Kidney (tissue), 22 donors: ENCODE measurements around the gene RPS6KL1. TPM values are rescaled to one million over a fixed set of nuclear protein-coding genes. Genes with fewer than 3 reads are reported as not detected.

Source experiments
- DNase-seq, 5 donors: peaks; one replicate each; pipeline ENCODE4 v3.0.0-alpha.2; 2013 to 2020
- FAIRE-seq: peaks from 2 replicates; lab custom pipeline; 2012; peaks lifted over from hg19 to GRCh38; lab: Jason Lieb, UNC
- H3K27ac ChIP-seq, 2 donors: one replicate each; pipeline ENCODE4 v1.7.0; 2013; ENCODE audit warnings: low read depth in 2 of 2, low read length in 2 of 2, inconsistent platforms in 1 of 2
- H3K27me3 ChIP-seq: one replicate; pipeline ENCODE4 v1.7.1; 2013; ENCODE audit warnings: low read length, inconsistent platforms; ENCODE audit not compliant: control insufficient read depth, insufficient read depth
- H3K36me3 ChIP-seq, 3 donors: one replicate each; pipeline versions ENCODE4 v1.7.0 to v1.7.1; 2013; ENCODE audit warnings: low read length in 3 of 3, control low read depth in 1 of 3, inconsistent platforms in 1 of 3; ENCODE audit not compliant: insufficient read depth in 3 of 3, control insufficient read depth in 2 of 3
- H3K4me1 ChIP-seq, 3 donors: one replicate each; pipeline versions ENCODE4 v1.7.0 to v1.7.1; 2013; ENCODE audit warnings: low read length in 3 of 3, inconsistent platforms in 1 of 3, low read depth in 1 of 3; ENCODE audit not compliant: control insufficient read depth in 2 of 3, insufficient read depth in 2 of 3
- H3K4me3 ChIP-seq, 3 donors: one replicate each; pipeline versions ENCODE4 v1.7.0 to v1.8.1; 2013; ENCODE audit warnings: low read length in 3 of 3, control low read depth in 1 of 3, inconsistent platforms in 1 of 3
- H3K9ac ChIP-seq, 3 donors: one replicate each; pipeline versions ENCODE4 v1.7.0 to v1.7.1; 2013; ENCODE audit warnings: low read length in 3 of 3, control low read depth in 1 of 3, inconsistent platforms in 1 of 3
- H3K9me3 ChIP-seq, 3 donors: one replicate each; pipeline versions ENCODE4 v1.7.0 to v1.7.1; 2013; ENCODE audit warnings: low read length in 3 of 3, control low read depth in 1 of 3, inconsistent platforms in 1 of 3; ENCODE audit not compliant: control insufficient read depth in 2 of 3, insufficient read depth in 1 of 3
- CTCF ChIP-seq: IDR thresholded peaks from 3 replicates; pipeline ENCODE4 v1.5.1; 2012; ENCODE audit warnings: mild to moderate bottlenecking, moderate library complexity, borderline replicate concordance; ENCODE audit not compliant: insufficient read depth; ENCODE audit errors: extremely low read depth
- intact Hi-C: fragments of 100-400 bp; cut with DNase I; formaldehyde crosslinking; loops from one replicate; pipeline ENCODE4 v1.11.1; 2022
- long read RNA-seq, 10 donors: library from polyadenylated mRNA in 1 of 10; unstranded in 1 of 10; transcript quantifications; one replicate each; pipeline ENCODE4 v2.0.0 and lab custom pipeline, GENCODE V29; 2021 to 2026
- polyA plus RNA-seq: library from polyadenylated mRNA; stranded (reverse); fragments of 350-450 nt; fragmentation: Illumina TruSeq; extraction: RNeasy Lipid Tissue Mini Kit (QIAGEN cat#74804); gene quantifications from one replicate; pipeline ENCODE4 v1.2.3, GENCODE V29; 2014; ENCODE audit warnings: low read depth, low replicate concordance; ENCODE audit not compliant: insufficient read depth
- total RNA-seq: library from RNA; stranded (reverse); fragmentation: NEBNext Ultra II Directional; extraction: Animal tissue kit (Norgen Biotek cat#: 25700); gene quantifications from one replicate; pipeline ENCODE4 v1.2.1, GENCODE V29; 2021
- donor health status: control.
- donor health status: control.
- donor health status: control.
- donor health status: control.
- donor health status: control.
- donor health status: DM: yes; HTN: yes; CAD: no.
- donor health status: Normal renal cell carcinoma (clear cell type).

Gene RPS6KL1
- total RNA-seq (7.9 TPM), polyA plus RNA-seq (3.7 TPM)
- long read RNA-seq, donor 1 = 0 reads
- long read RNA-seq, donor 2 = 0 reads
- long read RNA-seq, donor 3 = 0 reads
- long read RNA-seq, donor 4 = 0 reads
- long read RNA-seq, donor 5 = 0 reads
- long read RNA-seq, donor 6 = 0 reads
- long read RNA-seq, donor 7, partial matches to known transcripts = 0 of 11 reads
- long read RNA-seq, donor 7, other reads (novel, unspliced or antisense) = 9 of 11 reads
- long read RNA-seq, donor 8 = 0 reads
- long read RNA-seq, donor 9 = 0 reads
- long read RNA-seq, donor 10 = 0 reads

- intact Hi-C loops = no loop called here
- Histone ChIP-seq H3K27ac (no peak within 1 kb of the TSS), H3K4me3 (peak within 1 kb of the TSS in 1 of 3 donors; percentile 64), H3K36me3 (no peaks in the 10 kb centered on the region), H3K27me3 (no peaks in the 10 kb centered on the region), H3K9ac (peak within 1 kb of the TSS in 1 of 3 donors; percentile 51), H3K9me3 (no peaks in the 10 kb centered on the region), H3K4me1 (peaks cover 0 to 10% (median 0%) of the 10 kb centered on the region in 3 donors)
- TF ChIP-seq CTCF = no peak
- FAIRE-seq = no peak
- peak; percentile 87 to 90 (median 89) for DNase-seq
Observed at GRCh38 chr14:74922752-74923401, at the start of gene RPS6KL1. TSS of gene RPS6KL1 (minus strand) at chr14:74923260. CDS start at chr14:74921541, 1,719 bp downstream.

- Histone ChIP-seq H3K27me3 (no peaks in the 10 kb centered on the region), H3K36me3 (no peaks in the 10 kb centered on the region), H3K27ac (no peak overlapping the region), H3K9me3 (no peaks in the 10 kb centered on the region), H3K4me3 (no peak overlapping the region), H3K4me1 (no peaks in the 10 kb centered on the region), H3K9ac (no peak overlapping the region)
- FAIRE-seq (no peak), DNase-seq (no peak)
- intact Hi-C loops = no loop called here
- TF ChIP-seq CTCF = no peak
Observed at GRCh38 chr14:74968811-74969210, 45.8 kb upstream of the RPS6KL1 start.

- Histone ChIP-seq H3K4me1 (no peaks in the 10 kb centered on the region), H3K27ac (no peak overlapping the region), H3K9ac (no peak overlapping the region), H3K27me3 (no peaks in the 10 kb centered on the region), H3K4me3 (no peak overlapping the region), H3K9me3 (no peaks in the 10 kb centered on the region), H3K36me3 (no peaks in the 10 kb centered on the region)
- no peak for DNase-seq
- no peak for TF ChIP-seq CTCF
- intact Hi-C loops = no loop called here
- FAIRE-seq = no peak
Observed at GRCh38 chr14:74965486-74966153, 42.6 kb upstream of the RPS6KL1 start.
